ENCODE data around the gene BCL3. TPM values are rescaled to one million over a fixed set of nuclear protein-coding genes. Genes with fewer than 3 reads are reported as not detected.

BCL3 gene
- total RNA-seq, 1 donor from 2014 or later = 1.9 TPM

- no peak overlapping the region for H3K4me3 Mint-ChIP-seq (ENCODE audit: unreplicated experiment)
- H3K27ac Mint-ChIP-seq (ENCODE audit: unreplicated experiment) = no peak overlapping the region
- no peak for DNase-seq (ENCODE audit: low spot score)
- no peaks in the 10 kb centered on the region for H3K9me3 Mint-ChIP-seq (ENCODE audit: unreplicated experiment)
- TF ChIP-seq CTCF (IDR thresholded peaks at IDR 0.05; ENCODE audit: unreplicated experiment) = no peak
- no peaks in the 10 kb centered on the region for H3K36me3 Mint-ChIP-seq (ENCODE audit: low read depth, unreplicated experiment)
- H3K27me3 Mint-ChIP-seq (ENCODE audit: unreplicated experiment) = no peaks in the 10 kb centered on the region
- H3K4me1 Mint-ChIP-seq (ENCODE audit: unreplicated experiment) = peaks cover 5% of the 10 kb centered on the region
Observed at GRCh38 chr19:44738603-44739558, 9.6 kb upstream of the BCL3 start.

- Mint-ChIP-seq H3K36me3 (ENCODE audit: low read depth, unreplicated experiment) (no peaks in the 10 kb centered on the region), H3K27ac (ENCODE audit: unreplicated experiment) (no peak overlapping the region), H3K9me3 (ENCODE audit: unreplicated experiment) (no peaks in the 10 kb centered on the region), H3K27me3 (ENCODE audit: unreplicated experiment) (peaks cover 5% of the 10 kb centered on the region), H3K4me3 (ENCODE audit: unreplicated experiment) (no peak overlapping the region), H3K4me1 (ENCODE audit: unreplicated experiment) (peaks cover 5% of the 10 kb centered on the region)
- DNase-seq (ENCODE audit: low spot score) = no peak
- no peak for TF ChIP-seq CTCF (IDR thresholded peaks at IDR 0.05; ENCODE audit: unreplicated experiment)
Observed at GRCh38 chr19:44740351-44740824, 8.1 kb upstream of the BCL3 start.

- H3K27me3 Mint-ChIP-seq (ENCODE audit: unreplicated experiment) = peaks cover 11% of the 10 kb centered on the region
Observed at GRCh38 chr19:44741258-44741731, 7.2 kb upstream of the BCL3 start.

GRCh38 chr19:44741841-44742329 is 6.6 kb upstream of the BCL3 start:
- Mint-ChIP-seq H3K9me3 (ENCODE audit: unreplicated experiment) (no peaks in the 10 kb centered on the region), H3K4me1 (ENCODE audit: unreplicated experiment) (peaks cover 5% of the 10 kb centered on the region), H3K36me3 (ENCODE audit: low read depth, unreplicated experiment) (no peaks in the 10 kb centered on the region), H3K27me3 (ENCODE audit: unreplicated experiment) (peaks cover 14% of the 10 kb centered on the region), H3K4me3 (ENCODE audit: unreplicated experiment) (no peak overlapping the region), H3K27ac (ENCODE audit: unreplicated experiment) (no peak overlapping the region)
- no peak for TF ChIP-seq CTCF (IDR thresholded peaks at IDR 0.05; ENCODE audit: unreplicated experiment)
- DNase-seq (ENCODE audit: low spot score) = no peak

More at GRCh38 chr19:44741258-44741731, 7.2 kb upstream of the BCL3 start:
- H3K4me3 Mint-ChIP-seq (ENCODE audit: unreplicated experiment) = no peak overlapping the region
- no peak overlapping the region for H3K27ac Mint-ChIP-seq (ENCODE audit: unreplicated experiment)
- H3K36me3 Mint-ChIP-seq (ENCODE audit: low read depth, unreplicated experiment) = no peaks in the 10 kb centered on the region
- no peak for DNase-seq (ENCODE audit: low spot score)
- peaks cover 5% of the 10 kb centered on the region for H3K4me1 Mint-ChIP-seq (ENCODE audit: unreplicated experiment)
- no peak for TF ChIP-seq CTCF (IDR thresholded peaks at IDR 0.05; ENCODE audit: unreplicated experiment)
- H3K9me3 Mint-ChIP-seq (ENCODE audit: unreplicated experiment) = no peaks in the 10 kb centered on the region

Data from endothelial cell (in vitro differentiated cells).